GM20431 (cell line): Measurements from ENCODE around the gene KCTD13.

Experiments
- in situ Hi-C: fragments of 300-500 bp; cut with MseI, MboI; formaldehyde crosslinking; loops from one replicate; pipeline ENCODE4 v1.15.0; 2020; ENCODE audit warnings: low sequenced_read_pairs; ENCODE audit not compliant: unreplicated experiment

Gene KCTD13

GRCh38 chr16:29858974-29859373 lies 67.1 kb downstream of the KCTD13 start:
- in situ Hi-C loops, result no loop called here

- in situ Hi-C loops, result no loop called here
Observed at GRCh38 chr16:29858149-29858849, 67.7 kb downstream of the KCTD13 start.

DNA sequence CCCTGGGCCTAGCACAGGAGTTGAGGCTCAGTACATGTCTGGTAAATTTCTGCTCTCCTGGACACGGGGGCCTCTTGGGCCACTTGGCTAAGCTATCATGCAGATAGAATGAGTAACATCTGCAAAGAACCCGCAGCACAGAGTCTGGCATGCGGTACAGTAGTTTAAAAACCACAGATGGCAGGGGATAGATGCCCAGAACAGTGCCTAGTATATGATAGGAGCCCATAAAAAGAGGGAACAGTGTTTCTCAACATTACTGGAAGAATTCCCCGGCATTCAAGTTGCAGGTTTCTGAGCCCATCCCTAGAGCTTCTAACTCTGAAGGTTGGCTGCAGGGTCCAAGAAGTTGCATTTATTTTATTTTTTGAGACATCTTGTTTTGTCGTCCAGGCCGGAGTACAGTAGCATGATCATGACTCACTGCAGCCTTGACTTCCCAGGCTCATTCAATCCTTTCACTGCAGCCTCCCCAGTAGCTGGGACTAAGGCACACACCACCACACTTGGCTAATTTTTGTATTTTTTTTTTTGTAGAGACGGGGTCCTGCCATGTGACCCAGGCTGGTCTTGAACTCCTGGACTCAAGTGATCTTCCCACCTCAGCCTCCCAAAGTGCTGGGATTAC lies 68.8 kb downstream of the KCTD13 start:
- in situ Hi-C loops, result no loop called here
